Measurements from ENCODE around the gene SACS.
"Not testable (repeated sequence)": the region's sequence is repeated elsewhere in the genome, so short reads cannot be mapped to it uniquely, and the experiment has no call there.

The SACS gene

DNA sequence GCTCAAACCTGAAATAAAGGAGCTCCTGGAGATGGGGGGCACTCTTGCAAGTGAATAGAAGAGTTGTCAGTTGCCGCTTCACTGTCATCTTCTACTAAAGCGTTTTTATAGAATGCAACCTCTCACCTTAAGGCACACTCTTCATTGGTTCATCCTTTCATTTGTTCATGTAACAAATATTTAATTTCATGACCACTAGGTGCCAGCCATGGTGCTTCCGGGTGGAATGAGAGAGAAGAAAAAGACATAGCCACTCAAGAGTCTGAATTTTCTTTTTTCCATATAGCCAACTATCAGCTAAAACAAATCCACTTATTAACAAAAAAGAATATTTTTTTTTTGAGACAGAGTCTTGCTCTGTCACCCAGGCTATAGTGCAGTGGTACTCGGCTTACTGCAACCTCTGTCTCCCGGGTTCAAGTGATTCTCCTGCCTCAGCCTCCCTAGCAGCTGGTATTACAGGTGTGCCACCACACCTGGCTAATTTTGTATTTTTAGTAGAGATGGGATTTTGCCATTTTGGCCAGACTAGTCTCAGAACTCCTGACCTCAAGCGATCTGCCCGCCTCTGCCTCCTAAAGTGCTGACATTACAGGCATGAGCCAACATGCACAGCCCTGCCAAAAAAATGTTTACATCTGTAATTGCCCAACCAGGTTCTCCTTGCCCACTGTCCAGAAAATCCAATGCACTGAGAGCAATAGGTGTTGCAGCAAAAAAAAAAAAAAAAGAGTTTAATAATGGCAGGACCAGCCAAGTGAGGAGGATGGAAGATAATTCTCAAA is 22.1 kb upstream of the SACS start:
- DNase-seq (ENCODE audit: low read depth, low spot score): no peak

DNA sequence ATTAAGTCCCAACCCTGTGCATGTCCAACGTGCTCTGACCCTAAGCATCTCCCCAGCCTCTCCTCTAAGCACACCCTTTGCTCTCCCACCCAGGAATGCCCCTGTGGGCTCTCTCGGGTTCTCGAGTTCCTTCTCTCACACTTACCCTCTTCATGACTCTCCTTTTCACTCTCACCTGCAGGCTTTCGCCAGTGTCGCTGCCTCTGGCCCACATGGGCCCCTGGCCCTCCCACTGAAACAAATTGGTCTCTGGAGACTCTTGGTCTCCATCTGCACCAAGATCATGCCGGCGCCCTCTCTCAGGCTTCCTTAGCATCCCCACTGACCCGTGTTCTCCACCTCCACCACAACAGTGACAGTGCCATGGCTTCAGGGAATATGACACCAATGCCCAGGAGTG is 19.6 kb upstream of the SACS start:
- DNase-seq (ENCODE audit: low read depth, low spot score): no peak

DNA sequence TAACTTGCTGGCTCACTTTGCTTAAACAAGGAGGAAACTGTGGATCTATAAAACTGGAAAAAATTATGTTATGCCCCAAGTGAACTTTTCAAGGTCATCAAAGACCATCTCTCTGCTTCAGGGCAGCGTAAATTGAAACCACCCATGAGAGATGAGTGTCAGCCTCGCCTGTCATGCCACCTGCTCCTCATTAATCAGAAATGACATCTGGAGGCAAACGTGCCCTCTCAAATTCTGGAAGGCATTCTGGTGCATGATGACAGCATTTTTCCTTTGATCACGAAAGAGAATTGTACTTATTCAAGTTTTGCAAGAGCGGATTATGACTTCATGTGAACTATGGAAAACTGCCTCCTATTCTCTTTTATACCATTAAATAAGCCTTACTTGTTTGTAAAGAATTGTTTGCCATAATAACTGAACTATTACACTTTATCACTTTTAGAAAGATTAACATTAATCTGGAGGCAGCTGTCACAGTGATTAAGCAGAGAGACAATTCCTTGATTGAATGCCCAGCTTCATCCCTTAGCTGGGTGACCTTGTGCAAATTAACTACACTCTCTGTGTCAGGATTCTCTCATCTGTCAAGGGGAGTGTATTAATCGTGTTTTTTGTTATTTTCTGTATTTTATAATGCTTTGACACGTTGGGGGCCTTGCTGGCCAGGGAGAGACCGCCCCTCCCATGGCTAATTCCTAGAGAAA is 17.0 kb upstream of the SACS start:
- no peak for DNase-seq (ENCODE audit: low read depth, low spot score)

DNA sequence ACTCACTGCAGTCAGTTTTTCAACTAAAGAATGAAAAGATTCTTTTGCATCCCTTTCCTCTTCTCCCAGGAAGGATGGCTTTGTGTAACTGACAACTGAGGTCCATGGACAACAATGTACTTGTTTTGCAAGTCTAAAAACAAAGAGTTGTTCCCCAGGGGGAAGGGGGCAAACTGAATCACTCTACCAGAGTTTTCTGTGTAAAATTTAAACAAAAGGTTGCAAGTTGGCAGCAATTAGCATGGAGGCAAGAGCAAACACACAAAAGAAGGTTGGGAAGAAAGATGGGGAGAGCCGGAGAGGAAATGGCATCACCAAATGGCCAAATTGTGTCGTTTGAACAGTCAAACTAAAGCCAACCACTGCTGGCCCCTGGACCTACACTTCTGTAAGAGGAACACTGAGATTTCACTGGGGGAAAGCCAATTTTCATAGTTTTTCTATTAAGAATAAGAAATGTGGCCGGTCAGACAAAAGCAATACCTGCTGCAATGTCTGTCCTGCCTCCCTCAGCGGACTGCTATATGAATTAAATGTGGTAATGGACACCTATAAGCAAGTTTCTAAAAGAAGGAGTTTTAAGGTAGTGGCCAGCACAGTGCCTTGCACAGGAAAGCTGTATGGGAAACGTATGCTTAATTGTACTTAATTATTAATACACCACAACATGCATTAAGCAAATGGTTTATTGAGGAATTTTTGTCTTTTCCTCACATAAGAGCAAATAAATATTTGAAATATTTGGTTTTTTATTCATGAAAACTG is 16.1 kb upstream of the SACS start:
- DNase-seq (ENCODE audit: low read depth, low spot score): no peak

DNA sequence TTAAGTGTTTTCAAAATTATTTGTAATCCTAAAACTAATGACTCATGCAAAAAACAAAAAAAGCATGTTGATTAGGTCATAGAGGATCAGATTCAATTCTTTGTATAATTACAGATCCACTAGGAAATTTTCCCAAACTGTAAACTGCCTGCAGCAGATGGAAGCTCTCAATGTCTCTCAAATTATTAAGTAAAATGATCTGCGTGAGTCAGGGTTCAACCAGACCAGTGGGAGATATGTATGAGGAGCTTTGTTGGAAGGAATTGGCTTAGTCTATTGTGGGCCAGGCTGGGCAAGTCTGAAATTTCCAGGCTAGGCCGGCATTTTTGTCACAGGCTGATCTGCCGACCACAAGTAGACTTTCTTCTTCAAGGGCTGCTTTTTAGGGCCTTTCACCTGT is 14.4 kb upstream of the SACS start:
- no peak for DNase-seq (ENCODE audit: low read depth, low spot score)

DNA sequence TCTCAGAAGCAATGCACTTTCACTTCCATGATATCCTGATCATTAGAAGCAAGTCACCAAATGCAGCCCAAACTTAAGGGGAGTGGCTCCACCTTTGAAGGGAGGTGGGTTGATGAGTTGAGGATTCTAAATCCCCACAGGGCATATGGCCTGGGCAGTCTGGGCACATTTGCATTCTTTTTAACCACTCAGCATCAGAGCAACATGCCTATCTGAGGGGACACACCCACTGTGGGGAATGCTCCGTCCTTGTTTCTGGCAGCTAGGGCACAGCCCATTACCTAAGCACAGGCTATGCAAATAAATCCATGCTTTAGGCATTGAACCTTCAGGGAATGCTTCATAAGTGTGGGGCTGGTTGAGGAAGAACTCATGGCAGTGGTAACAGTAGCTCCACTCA is 12.3 kb upstream of the SACS start:
- DNase-seq (ENCODE audit: low read depth, low spot score): no peak

DNA sequence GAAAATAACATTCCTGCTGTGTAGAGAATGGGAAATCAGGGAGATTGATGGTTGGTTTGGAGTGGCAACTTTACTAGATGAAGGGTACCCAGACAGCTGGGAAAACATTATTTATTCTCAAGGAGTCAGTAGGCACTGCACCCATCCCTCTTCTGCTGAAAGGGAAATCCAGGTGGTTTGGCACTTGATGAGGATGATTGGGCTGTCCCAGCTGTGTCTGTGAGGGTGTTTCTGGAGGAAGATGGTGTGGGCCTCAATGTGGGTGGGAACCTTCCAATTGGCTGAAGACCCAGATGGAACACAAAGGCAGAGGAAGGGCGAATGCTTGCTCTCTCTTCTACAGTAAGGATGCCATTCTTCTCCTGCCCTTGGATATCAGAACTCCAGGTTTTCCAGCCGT is 10.4 kb upstream of the SACS start:
- no peak for DNase-seq (ENCODE audit: low read depth, low spot score)

DNA sequence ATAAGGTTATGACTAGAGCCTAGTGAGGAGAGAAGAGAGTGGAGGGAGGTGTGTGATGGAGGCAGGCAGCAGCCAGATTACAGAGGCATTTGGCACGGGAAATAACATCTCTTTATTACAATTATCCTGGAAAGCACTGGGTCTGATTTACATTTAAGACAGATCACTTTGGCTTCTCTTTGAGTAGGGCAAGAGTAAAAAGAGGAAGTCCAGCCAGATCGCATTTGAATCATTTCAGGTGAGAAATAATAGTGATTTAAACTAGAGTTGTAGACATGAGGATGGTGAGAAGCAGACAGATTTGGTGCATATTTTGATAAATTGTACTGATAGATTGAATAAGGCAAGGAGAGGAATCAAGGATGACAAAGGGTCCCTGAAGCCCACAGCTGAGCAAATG is 9.6 kb upstream of the SACS start:
- no peak for DNase-seq (ENCODE audit: low read depth, low spot score)

DNA sequence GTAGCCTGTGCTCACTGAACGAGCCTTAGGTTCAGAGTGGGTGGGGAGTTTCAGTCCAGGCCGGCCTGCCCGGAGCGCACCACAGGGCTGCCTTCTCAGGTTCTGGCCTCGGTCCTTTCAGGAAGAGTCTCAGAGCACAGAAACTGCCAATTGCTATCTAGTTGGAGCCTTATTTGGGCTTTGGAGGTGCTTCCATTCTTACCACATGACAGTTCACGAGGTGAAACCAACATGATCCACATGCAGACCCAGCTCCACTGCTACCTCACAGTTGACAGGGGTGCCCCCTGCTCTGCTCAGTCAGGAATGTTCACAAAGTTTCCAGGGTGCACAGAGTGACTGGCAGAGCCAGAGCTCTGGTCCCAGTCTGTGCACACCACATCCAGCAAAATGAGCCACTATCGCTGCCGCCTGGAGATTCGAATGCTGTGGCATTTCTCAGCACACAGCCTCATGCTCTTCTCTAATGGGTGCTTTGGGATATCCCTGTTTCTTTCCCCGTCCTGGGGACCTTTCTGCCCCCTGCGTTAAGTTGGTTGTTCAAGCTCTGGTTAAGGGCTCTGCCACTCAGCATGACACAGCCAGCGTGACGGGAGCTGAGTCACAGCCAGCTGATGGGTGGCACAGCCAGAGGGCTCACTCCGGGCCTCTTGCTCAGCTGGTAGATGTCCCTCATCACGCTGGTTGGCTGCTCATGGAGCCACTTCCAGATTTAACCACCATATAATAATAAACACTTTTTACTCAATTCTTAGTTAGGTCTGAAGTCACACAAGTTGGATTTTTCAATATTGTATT is 7.5 kb upstream of the SACS start:
- DNase-seq (ENCODE audit: low read depth, low spot score): peak; percentile 48

DNA sequence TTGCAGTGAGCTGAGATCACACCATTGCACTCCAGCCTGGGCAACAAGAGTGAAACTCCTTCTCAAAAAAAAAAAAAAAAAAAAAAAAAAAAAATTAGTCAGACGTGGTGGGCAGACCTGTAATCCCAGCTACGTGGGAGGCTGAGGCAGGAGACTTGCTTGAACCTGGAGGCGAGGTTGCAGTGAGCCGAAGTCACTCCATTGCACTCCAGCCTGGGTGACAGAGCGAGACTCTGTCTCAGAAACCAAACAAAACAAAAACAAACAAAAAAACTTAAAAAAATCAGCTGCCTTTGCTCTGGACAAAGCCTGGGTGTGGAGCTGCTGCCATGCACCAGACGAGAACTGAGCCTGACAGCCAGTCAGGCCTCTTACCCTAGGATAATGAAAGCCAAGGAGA is 6.8 kb upstream of the SACS start:
- not testable (repeated sequence) for DNase-seq (ENCODE audit: low read depth, low spot score)

DNA sequence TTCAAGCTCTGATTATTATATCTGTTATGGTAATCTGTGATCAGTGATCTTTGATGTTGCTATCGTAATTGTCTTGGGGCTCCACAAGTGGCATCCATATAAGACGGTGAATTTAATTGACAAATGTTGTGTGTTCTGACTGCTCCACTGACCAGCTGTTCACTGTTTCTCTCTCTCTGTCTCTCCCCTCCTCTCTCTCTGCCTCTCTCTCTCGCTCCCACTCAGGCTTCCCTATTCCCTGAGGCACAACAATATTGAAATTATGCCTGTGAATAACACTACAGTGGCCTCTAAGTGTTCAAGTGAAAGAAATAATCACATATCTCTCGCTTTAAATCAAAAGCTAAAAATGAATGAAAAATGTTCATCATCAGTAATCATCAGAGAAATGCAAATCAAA is 4.4 kb upstream of the SACS start:
- DNase-seq (ENCODE audit: low read depth, low spot score): no peak

DNA sequence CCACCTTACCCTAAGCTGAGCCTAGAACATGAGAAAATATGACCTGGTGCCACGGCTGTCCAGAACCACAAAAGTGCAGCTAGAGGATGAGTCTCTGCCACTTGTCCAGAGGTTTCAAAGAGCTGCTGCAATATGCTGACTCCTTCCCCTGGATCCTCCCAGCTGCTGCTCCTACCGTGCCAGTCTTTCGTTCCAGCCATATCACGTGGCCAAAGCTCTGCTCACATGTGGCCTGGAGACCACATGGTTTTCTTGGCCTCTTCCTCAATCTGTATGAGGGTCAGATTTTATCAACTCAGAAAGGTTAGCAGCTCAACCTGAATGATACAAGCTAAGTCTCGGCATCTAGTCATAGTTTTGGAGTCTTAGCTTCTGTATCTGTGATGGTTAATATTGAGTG is 3.2 kb upstream of the SACS start:
- DNase-seq (ENCODE audit: low read depth, low spot score): no peak

DNA sequence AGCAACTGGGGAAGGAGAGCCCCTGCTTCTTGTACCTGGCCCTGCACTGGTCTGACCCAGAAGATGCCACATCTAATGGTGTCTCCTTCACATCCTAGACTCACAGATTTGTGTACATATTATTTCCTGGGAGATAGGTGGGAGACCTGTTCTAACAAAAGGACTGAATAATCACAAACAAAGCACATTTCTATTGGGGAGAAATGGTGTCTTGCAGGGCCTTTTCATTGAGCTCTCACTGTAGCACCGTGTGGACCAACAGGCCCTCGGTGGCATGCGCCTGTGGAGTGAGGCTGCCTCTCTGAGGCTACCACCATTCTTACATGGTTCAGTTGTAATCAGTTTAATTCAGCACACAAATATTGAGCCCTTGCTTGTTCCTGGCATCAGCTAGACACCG is 989 bp upstream of the SACS start:
- no peak for DNase-seq (ENCODE audit: low read depth, low spot score)

DNA sequence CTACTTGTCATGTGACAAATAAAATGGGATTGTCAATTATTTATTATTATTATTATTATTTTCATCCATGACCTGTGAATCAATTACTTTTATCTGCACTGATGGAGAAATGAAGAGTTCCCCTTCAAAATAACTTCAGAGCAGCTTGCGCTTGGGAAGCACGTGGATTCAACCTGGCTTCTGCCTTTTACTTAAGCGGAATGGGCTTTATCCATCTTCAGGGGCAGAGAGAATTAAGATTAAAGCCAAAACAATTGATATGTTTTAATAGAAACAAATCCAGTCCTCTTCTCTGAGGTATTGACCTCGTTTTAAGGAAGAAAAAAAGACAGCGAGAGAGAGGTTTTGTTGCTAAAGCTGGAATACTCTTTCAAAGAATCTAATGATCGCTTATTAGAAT is 876 bp downstream of the SACS start:
- peak; percentile 24 for DNase-seq (ENCODE audit: low read depth, low spot score)

DNA sequence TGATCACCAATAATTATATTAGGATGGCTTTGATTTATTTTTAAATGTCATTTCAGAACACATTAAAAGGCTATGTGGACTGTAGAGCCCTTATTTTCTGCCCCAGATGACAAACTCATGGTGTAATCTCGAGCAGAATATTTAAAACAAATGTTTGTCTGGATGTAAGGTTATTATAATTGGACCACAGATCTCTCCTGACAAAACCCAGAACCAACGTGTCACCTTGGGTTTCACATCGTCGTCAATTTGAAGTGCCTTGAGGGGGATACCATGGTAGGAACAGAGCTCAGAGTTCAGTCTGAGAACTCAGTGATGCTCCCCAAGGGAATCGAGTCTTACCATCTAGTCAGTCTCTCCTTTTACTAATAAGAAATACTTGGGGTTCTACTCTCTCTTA is 2.8 kb downstream of the SACS start:
- no peak for DNase-seq (ENCODE audit: low read depth, low spot score)

DNA sequence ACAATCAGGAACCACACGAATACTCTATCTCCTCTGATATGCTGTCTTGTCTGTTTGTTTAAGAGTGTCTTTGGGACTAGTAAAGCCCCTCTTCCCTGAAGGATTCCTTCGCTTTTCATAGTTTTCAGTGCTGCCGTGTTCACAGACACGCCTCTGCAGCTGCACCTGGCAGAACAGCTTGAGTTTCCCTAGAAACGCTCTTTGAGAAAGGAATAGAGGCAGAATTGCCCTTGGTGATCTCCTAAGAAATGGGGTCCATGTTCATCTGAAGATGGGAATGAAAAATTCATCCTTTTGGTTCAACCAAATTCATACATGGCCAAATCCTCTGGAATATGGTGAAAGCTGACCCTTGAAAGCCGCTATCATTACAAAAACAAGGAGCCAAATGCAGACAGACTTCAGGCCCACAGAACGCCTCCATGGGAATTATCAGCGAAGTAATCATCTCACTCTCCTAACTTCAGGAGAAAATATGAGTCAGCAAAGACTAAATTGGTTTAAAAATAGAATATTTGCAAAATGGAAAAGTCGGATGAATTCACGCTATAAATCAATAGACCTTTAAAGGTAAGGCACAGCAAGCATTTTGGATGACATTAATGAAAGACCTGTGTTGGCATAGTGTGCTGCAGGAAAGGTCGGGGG is 5.5 kb downstream of the SACS start:
- DNase-seq (ENCODE audit: low read depth, low spot score): peak; percentile 48

DNA sequence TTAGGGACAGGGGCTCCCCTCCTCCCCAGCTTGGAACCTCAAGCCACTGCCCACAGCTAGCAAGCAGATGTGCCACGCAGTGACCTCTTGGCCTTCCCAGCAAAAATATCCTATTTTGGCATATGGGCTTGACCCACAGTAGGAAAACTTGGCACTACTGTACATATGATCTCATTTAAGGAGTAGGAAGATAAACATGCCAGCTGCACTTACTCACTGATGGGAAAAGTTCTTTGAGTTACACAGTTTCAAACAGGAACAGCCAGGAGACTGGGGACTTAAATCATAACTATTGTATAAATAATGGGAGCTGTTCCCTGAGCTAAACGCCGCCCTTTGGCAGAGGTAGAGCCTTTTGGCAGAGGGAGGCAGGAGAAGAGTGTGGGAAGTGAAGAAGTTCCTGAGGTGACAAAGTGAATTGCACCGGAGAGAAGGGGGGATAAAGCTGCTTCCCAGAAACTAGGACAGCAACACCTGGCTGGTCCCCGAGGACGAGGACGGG is 6.1 kb downstream of the SACS start:
- DNase-seq (ENCODE audit: low read depth, low spot score): peak; percentile 86

DNA sequence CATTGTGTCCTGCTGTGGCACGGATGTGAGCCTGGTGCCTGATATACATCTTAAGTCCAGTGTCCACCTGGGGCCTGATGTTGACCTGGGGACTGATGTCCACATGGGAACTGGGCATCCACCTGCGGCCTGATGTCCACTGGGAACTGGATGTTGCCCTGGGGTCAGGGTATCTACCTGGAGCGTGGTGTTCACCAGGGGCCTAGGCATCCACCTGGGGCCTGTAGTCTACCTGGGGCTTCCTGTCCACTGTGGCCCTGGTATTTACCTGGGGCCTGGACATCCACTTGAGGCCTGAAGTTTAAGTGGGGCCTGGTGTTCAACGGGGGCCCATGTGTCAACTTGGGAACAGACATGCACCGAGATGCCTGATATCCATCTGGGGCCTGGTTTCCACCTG is 11.9 kb downstream of the SACS start:
- no peak for DNase-seq (ENCODE audit: low read depth, low spot score)

DNA sequence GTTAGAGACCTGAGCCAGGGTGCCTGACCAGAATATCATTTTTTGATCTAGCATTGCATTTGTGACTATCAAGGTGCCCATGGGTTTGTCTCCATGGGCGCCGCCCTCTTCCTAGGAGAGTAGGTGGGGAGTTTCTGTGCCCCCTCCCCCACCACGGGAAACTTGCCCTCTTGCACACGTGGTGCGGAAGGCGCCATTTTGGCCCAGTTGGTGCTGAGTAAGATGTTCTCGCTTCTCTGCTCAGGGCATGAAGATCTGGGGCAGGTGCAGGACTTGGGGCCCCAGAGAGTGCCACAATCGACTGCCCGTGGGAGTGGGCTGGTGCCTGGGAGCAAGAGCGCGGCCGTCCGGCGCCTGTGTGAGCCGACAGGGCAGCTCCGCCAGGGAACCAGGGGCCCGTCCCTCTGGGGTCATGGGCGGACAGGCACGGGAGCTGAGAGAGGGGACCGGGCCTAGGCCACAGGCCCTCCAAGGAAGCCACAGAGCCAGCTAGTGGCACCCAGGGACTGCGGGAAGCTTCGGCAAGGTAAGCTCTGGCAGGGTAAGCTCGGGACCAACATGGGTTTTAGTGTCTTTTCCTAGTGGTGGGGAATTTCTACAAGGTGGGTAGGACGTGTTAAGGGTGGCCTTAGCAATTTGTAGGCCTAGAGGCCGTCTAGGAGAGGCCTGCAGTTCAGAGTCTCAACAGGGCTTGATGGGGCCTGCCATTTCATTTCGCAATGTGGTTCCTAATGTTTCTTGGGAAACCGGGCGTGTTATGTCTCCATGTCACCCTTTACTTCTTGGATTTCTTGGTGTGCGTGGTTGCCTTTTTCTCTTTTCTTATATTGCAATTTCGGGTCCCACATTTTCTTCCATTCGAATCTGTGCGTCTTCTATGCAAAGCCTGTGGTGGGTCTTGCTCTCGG is 14.5 kb downstream of the SACS start:
- DNase-seq (ENCODE audit: low read depth, low spot score): no peak

DNA sequence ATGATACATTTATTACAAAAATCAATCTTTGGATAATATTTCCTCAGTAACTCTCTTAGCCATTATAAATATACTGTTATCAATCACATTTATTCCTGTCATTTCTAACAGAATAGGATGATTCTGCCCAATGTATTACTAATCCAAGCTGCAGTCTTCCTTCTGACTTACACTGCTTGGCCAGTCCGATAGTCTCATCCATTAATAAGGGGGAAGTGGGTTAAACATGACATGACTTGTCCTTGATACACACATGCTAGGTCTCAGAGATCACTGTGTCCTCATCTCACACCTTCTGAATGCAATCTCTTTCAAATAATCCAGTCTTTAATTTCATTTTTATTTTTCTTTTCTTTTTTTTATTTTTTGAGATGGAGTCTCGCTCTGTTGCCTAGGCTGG is 18.8 kb downstream of the SACS start:
- DNase-seq (ENCODE audit: low read depth, low spot score): no peak
